ENCODE results near the gene CACNA1I. TPM values are rescaled to one million over a fixed set of nuclear protein-coding genes. Genes with fewer than 3 reads are reported as not detected.

The CACNA1I gene
- total and polyA plus RNA-seq, 5 donors from 2014 or later, result 0.06 to 10.6 (median 0.32) TPM

DNA sequence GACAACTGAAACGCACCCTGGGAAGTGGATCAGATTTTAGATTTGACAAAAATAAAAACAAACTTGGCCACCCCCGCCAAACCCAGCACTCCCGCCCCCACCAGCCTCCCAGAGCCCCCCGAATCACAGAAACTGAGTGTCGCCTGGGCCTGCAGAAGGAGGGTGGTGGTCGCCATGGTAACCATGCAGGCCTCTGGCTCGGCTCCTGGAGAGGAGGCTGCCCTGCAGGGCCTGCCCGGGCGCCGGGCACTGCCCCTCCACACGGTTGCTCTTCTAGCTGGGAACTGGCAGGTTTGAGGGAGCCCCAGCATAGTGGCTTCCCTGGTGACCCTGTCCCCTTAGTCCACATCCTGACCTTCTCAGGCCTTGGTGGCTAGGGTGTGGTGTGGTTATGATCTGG is 19.3 kb downstream of the CACNA1I start:
- no peaks in the 10 kb centered on the region for H3K4me1 Mint-ChIP-seq

DNA sequence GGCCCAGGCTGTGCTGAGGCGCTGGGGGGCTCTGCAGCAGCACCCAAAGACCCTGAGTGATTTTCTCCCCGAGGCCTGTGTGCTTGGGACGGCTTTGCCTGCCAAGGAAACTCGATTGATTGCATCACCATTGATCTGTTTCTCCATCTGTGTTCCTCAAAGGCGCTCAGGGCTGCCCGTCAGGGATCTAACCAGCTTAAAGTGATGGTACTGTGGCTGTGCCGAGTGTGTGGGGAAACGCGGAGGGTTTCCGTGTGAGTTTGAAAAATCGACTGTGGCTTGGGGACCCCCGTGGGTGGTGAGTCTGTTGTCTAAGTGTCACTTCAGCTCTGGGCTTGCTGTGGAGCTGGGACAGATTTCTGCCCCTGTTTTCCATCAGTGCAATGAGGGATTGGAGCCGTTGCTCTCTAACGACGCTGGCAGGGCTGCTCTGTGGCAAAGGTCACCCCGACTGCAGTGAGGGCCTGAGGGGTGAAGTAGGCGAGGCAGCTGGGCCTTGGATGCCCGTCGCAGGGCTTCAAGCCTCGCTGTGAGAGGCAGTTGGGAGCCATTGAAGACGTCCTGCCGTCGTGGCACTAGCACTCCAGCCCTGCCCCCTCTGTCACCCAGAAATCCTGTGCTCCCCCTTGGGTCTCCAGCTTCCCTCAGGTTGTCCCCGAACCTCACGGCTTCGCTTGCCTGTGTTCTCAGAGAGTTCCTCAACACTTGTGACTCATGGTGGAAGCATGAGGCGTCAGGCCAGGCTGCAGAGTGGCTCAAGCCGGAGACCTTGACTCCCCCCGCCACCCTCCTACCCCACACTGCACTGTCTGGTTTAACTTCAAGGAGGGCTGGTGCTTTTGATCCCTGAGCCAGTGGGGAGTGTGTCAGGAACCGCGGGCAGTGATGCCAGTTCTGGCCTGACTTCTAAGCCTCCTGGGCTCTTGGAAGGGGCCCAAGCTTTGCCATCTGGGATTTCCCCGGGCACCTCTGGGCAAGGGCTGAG is 21.8 kb downstream of the CACNA1I start:
- H3K27ac ChIP-seq (ENCODE audit: insufficient read depth, low read length, poor library complexity, severe bottlenecking), result no peak overlapping the region
- Mint-ChIP-seq H3K36me3 (no peaks in the 10 kb centered on the region), H3K27ac (no peak overlapping the region), H3K4me3 (no peak overlapping the region), H3K9me3 (no peaks in the 10 kb centered on the region), H3K4me1 (peaks cover 0 to 9% (median 0%) of the 10 kb centered on the region in 4 donors), H3K27me3 (peaks cover 13% of the 10 kb centered on the region)
- DNase-seq (no peak), ATAC-seq (ENCODE audit: low read depth in 2 of 2) (no peak)
- no peaks in the 10 kb centered on the region for H3K4me1 ChIP-seq (ENCODE audit: control insufficient read depth, insufficient read depth, low read length, poor library complexity, severe bottlenecking)
- H3K36me3 ChIP-seq (ENCODE audit: control insufficient read depth, insufficient read depth, low read length), result no peaks in the 10 kb centered on the region
- no peaks in the 10 kb centered on the region for H3K9me3 ChIP-seq (ENCODE audit: control insufficient read depth in 2 of 2, low read length in 2 of 2)
- no peaks in the 10 kb centered on the region for H3K27me3 ChIP-seq (ENCODE audit: control insufficient read depth, insufficient read depth, low read length)
- no peak overlapping the region for H3K4me3 ChIP-seq (ENCODE audit: low read depth, low read length)

More for the DNA sequence above, 19.3 kb downstream of the CACNA1I start:
- Histone ChIP-seq H3K27ac (ENCODE audit: insufficient read depth, low read length, poor library complexity, severe bottlenecking) (no peak overlapping the region), H3K4me3 (ENCODE audit: low read depth, low read length) (no peak overlapping the region), H3K27me3 (ENCODE audit: control insufficient read depth, insufficient read depth, low read length) (no peaks in the 10 kb centered on the region), H3K4me1 (ENCODE audit: control insufficient read depth, insufficient read depth, low read length, poor library complexity, severe bottlenecking) (no peaks in the 10 kb centered on the region), H3K9me3 (ENCODE audit: control insufficient read depth in 2 of 2, low read length in 2 of 2) (no peaks in the 10 kb centered on the region), H3K36me3 (ENCODE audit: control insufficient read depth, insufficient read depth, low read length) (no peaks in the 10 kb centered on the region)
- Mint-ChIP-seq H3K27ac (no peak overlapping the region), H3K27me3 (peaks cover 8% of the 10 kb centered on the region), H3K9me3 (no peaks in the 10 kb centered on the region), H3K36me3 (no peaks in the 10 kb centered on the region), H3K4me3 (no peak overlapping the region)
- no peak for DNase-seq
- no peak for ATAC-seq (ENCODE audit: low read depth in 2 of 2)

DNA sequence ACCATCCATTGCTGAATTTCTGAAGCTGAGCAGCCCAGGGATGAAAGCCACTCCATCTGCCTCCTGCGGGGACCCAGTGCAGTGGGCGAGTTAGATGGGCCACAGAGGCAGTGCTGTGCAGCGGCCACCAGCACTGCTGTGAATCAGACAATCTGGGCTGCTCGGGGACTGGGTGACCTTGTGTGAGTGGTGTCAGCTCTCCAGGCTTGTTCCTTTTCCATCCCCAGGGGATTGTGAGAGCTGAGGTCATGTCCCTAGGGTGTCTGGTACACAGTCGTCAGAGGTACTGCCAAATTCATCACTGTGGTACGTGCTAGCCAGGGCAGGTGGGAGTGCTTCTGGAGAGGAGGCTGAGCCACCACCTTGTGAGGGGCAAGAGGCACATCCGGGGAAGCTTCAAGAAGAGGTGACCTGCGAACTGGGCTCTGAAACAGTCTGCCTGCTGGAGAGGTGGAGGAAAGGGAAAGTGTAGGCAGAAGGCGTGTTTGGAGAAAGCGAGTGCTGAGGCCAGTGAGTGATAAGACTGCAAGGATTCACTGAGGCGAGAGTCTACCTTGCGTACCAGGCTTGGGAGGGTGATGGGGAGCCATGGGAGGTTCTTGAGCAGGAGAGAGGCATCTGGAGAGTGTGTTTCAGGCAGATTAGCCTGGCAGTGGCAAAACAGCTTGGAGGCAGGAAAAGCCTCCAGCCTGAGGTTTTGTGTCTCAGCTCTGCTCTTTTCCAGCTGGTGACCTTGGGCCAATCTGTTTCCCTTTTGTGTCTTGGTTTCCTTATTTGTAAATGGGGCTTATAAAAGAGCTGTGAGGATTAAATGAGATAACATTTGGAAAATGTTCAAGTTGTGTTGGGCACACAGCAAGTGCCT is 22.7 kb downstream of the CACNA1I start:
- H3K4me3 ChIP-seq (ENCODE audit: low read depth, low read length), result no peak overlapping the region
- H3K9me3 ChIP-seq (ENCODE audit: control insufficient read depth in 2 of 2, low read length in 2 of 2), result no peaks in the 10 kb centered on the region
- peaks cover 5% of the 10 kb centered on the region for H3K4me1 ChIP-seq (ENCODE audit: control insufficient read depth, insufficient read depth, low read length, poor library complexity, severe bottlenecking)
- H3K36me3 Mint-ChIP-seq, result no peaks in the 10 kb centered on the region
- peaks cover 13% of the 10 kb centered on the region for H3K27me3 Mint-ChIP-seq
- H3K36me3 ChIP-seq (ENCODE audit: control insufficient read depth, insufficient read depth, low read length), result no peaks in the 10 kb centered on the region
- DNase-seq (no peak), ATAC-seq (ENCODE audit: low read depth in 2 of 2) (no peak)
- H3K27ac ChIP-seq (ENCODE audit: insufficient read depth, low read length, poor library complexity, severe bottlenecking), result no peak overlapping the region
- peaks cover 0 to 17% (median 1%) of the 10 kb centered on the region in 4 donors for H3K4me1 Mint-ChIP-seq
- no peak overlapping the region for H3K4me3 Mint-ChIP-seq
- no peaks in the 10 kb centered on the region for H3K27me3 ChIP-seq (ENCODE audit: control insufficient read depth, insufficient read depth, low read length)
- H3K27ac Mint-ChIP-seq, result peak overlapping the region in 2 of 3 donors; percentile 51 to 61
- H3K9me3 Mint-ChIP-seq, result no peaks in the 10 kb centered on the region

DNA sequence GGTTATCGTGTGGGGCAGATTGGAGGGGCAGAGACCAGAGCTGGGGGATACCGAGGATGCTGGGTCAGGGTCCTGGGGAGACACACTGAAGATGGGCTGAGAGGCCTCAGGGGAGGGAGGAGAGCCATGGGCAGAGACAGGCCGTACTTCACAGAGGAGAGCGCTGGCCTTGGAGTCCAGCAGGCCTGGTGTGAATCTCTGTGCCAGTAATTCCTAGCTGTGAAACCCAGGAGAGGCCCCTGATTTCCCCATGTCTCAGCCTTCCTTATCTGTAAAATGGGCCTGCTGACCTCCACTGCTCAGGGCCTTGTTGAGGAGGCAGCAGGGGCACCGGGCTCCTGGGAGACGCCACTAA is 23.4 kb downstream of the CACNA1I start:
- H3K36me3 Mint-ChIP-seq, result no peaks in the 10 kb centered on the region
- H3K4me3 Mint-ChIP-seq, result no peak overlapping the region
- Histone ChIP-seq H3K4me3 (ENCODE audit: low read depth, low read length) (no peak overlapping the region), H3K27ac (ENCODE audit: insufficient read depth, low read length, poor library complexity, severe bottlenecking) (no peak overlapping the region), H3K36me3 (ENCODE audit: control insufficient read depth, insufficient read depth, low read length) (no peaks in the 10 kb centered on the region), H3K4me1 (ENCODE audit: control insufficient read depth, insufficient read depth, low read length, poor library complexity, severe bottlenecking) (peaks cover 10% of the 10 kb centered on the region), H3K9me3 (ENCODE audit: control insufficient read depth in 2 of 2, low read length in 2 of 2) (no peaks in the 10 kb centered on the region), H3K27me3 (ENCODE audit: control insufficient read depth, insufficient read depth, low read length) (no peaks in the 10 kb centered on the region)
- H3K27me3 Mint-ChIP-seq, result peaks cover 13% of the 10 kb centered on the region
- ATAC-seq (ENCODE audit: low read depth in 2 of 2) (no peak), DNase-seq (no peak)
- H3K4me1 Mint-ChIP-seq, result peaks cover 0 to 22% (median 5%) of the 10 kb centered on the region in 4 donors
- peaks cover 0 to 2% (median 0%) of the 10 kb centered on the region in 7 donors for H3K9me3 Mint-ChIP-seq
- H3K27ac Mint-ChIP-seq, result no peak overlapping the region

DNA sequence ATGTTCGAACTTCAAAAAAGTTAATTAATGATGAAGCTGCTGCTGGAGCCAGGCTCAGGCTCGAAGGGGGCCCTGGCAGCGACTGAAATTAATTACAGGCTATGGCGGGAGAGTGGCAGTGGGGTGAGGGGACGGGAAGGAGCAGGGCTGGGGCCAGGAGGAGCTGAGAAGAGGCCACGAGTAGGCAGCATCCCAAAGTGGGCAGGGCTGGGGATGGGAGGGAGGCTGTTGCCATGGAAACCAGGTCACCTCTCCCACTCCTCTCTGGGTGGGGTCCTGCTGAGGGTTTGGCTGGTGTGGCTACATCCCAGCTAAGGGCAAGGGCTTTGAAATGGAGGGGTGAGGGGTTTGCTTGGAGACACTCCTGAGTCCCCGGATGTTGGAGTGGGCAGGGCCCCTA is 23.9 kb downstream of the CACNA1I start:
- H3K27ac ChIP-seq (ENCODE audit: insufficient read depth, low read length, poor library complexity, severe bottlenecking), result no peak overlapping the region
- ATAC-seq (ENCODE audit: low read depth in 2 of 2) (no peak), DNase-seq (no peak)
- Mint-ChIP-seq H3K4me3 (no peak overlapping the region), H3K9me3 (peaks cover 0 to 2% (median 0%) of the 10 kb centered on the region in 7 donors), H3K36me3 (no peaks in the 10 kb centered on the region), H3K27me3 (peaks cover 13% of the 10 kb centered on the region), H3K4me1 (peaks cover 0 to 22% (median 5%) of the 10 kb centered on the region in 4 donors), H3K27ac (peak overlapping the region in 1 of 3 donors; percentile 66)
- no peaks in the 10 kb centered on the region for H3K9me3 ChIP-seq (ENCODE audit: control insufficient read depth in 2 of 2, low read length in 2 of 2)
- H3K4me1 ChIP-seq (ENCODE audit: control insufficient read depth, insufficient read depth, low read length, poor library complexity, severe bottlenecking), result peaks cover 10% of the 10 kb centered on the region
- no peaks in the 10 kb centered on the region for H3K27me3 ChIP-seq (ENCODE audit: control insufficient read depth, insufficient read depth, low read length)
- no peak overlapping the region for H3K4me3 ChIP-seq (ENCODE audit: low read depth, low read length)
- H3K36me3 ChIP-seq (ENCODE audit: control insufficient read depth, insufficient read depth, low read length), result no peaks in the 10 kb centered on the region

DNA sequence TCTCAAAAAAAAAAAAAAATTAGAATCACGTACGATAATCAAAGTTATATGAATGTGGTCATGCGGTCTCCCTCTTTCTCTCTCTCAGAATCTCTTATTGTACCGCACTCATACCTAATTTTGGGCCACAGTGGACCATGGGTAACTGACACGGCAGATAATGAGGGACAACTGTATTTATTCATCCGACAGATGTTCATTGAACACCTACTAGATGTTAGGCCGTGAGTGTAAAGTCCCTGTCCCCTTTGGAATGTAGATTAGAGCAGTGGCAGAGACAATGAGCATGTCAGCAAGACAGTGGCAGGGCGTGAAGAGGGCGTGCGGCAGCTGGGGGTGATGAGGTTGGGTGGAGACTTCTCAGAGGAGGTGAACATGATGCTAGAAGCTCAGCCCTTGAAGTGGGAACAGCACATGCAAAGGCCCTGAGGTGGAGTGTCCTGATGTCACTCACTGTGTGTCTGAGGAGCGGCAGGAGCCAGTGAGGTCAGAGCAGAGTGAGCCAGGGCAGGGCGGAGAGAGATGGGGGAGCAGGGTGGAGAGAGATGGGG is 25.1 kb downstream of the CACNA1I start:
- ATAC-seq (ENCODE audit: low read depth in 2 of 2) (no peak), DNase-seq (no peak)
- Mint-ChIP-seq H3K4me1 (peaks cover 0 to 26% (median 7%) of the 10 kb centered on the region in 4 donors), H3K27ac (no peak overlapping the region), H3K36me3 (no peaks in the 10 kb centered on the region), H3K27me3 (peaks cover 13% of the 10 kb centered on the region), H3K4me3 (peak overlapping the region in 1 of 4 donors; percentile 39), H3K9me3 (peaks cover 0 to 2% (median 0%) of the 10 kb centered on the region in 7 donors)
- H3K27me3 ChIP-seq (ENCODE audit: control insufficient read depth, insufficient read depth, low read length), result no peaks in the 10 kb centered on the region
- H3K36me3 ChIP-seq (ENCODE audit: control insufficient read depth, insufficient read depth, low read length), result no peaks in the 10 kb centered on the region
- no peaks in the 10 kb centered on the region for H3K9me3 ChIP-seq (ENCODE audit: control insufficient read depth in 2 of 2, low read length in 2 of 2)
- peaks cover 10% of the 10 kb centered on the region for H3K4me1 ChIP-seq (ENCODE audit: control insufficient read depth, insufficient read depth, low read length, poor library complexity, severe bottlenecking)
- H3K4me3 ChIP-seq (ENCODE audit: low read depth, low read length), result no peak overlapping the region
- no peak overlapping the region for H3K27ac ChIP-seq (ENCODE audit: insufficient read depth, low read length, poor library complexity, severe bottlenecking)

DNA sequence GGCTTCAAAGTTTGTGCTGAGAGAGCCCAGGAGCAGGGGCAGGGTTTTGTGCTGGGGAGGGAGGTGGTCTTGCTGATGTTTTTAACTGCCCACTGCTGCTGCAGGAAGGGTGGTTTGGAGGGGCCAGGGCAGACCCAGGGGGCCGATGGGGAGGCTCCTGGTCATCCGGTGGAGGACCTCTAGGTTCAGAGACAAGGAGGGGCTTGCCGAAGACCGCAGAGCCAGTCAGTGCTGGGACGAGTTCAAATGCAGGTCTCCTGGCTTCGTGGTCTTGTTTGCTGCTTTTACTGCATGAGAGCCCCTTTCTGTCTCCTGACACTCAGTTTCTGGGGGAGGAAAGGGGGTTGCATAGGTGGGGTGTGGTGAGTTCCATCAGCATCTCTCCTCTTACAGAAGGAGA is 26.0 kb downstream of the CACNA1I start:
- ATAC-seq (ENCODE audit: low read depth in 2 of 2) (no peak), DNase-seq (no peak)
- Histone ChIP-seq H3K4me1 (ENCODE audit: control insufficient read depth, insufficient read depth, low read length, poor library complexity, severe bottlenecking) (peaks cover 18% of the 10 kb centered on the region), H3K9me3 (ENCODE audit: control insufficient read depth in 2 of 2, low read length in 2 of 2) (no peaks in the 10 kb centered on the region), H3K27ac (ENCODE audit: insufficient read depth, low read length, poor library complexity, severe bottlenecking) (no peak overlapping the region), H3K27me3 (ENCODE audit: control insufficient read depth, insufficient read depth, low read length) (no peaks in the 10 kb centered on the region), H3K36me3 (ENCODE audit: control insufficient read depth, insufficient read depth, low read length) (no peaks in the 10 kb centered on the region), H3K4me3 (ENCODE audit: low read depth, low read length) (no peak overlapping the region)
- H3K27ac Mint-ChIP-seq, result no peak overlapping the region
- no peaks in the 10 kb centered on the region for H3K36me3 Mint-ChIP-seq
- H3K27me3 Mint-ChIP-seq, result peaks cover 9% of the 10 kb centered on the region
- no peak overlapping the region for H3K4me3 Mint-ChIP-seq
- H3K9me3 Mint-ChIP-seq, result peaks cover 0 to 2% (median 0%) of the 10 kb centered on the region in 7 donors
- H3K4me1 Mint-ChIP-seq, result peaks cover 0 to 35% (median 13%) of the 10 kb centered on the region in 4 donors

Measured in CD4-positive, CD25-positive, alpha-beta regulatory T cell (primary cell).